RWPE1 (cell line): ENCODE results near the gene KCND2.

Experiments used
- CTCF ChIA-PET: fragments of 350-600 bp; sonication (Branson Sonifier 250); formaldehyde crosslinking; extraction: SDS; loops from one replicate; lab custom pipeline; 2021; lab: Yijun Ruan, JAX
- POLR2A ChIA-PET: fragments of 400-600 bp; formaldehyde crosslinking; extraction: SDS; loops from one replicate; lab custom pipeline; 2020; ENCODE audit warnings: antibody characterized with exemption; ENCODE audit not compliant: low non-redundant PET; lab: Yijun Ruan, JAX
- DNase-seq: peaks from one replicate; pipeline ENCODE4 v3.0.0; 2012; ENCODE audit warnings: low spot score
- H3K27ac ChIP-seq: fragments of 450-650 bp; 2 replicates; pipeline ENCODE4 v1.5.1; 2017
- TF ChIP-seq, protein P1 (sequence below): fragments of 450-650 bp; conservative IDR thresholded peaks from 2 replicates; pipeline ENCODE4 v1.5.1; 2017; ENCODE audit warnings: low read depth, mild to moderate bottlenecking

The KCND2 gene

DNA sequence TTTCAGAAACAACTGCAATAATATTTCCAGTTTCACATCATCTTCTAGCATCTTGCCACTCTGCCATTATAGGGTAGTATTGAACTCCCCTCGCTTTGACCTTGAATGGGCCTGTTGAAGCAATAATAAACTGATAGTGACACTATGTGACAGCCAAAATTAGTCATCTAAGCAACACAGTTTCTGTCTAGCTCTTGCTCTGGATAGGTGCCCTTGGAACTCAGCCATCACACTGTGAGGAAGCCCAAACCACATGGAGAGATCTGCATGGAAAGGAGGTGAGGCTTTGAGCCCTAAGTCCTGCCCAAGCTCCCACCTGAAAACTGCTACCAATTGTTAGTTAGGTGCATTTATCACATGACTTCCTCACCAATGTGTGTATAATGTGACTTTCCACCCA is 18.1 kb upstream of the KCND2 start:
- CTCF ChIA-PET: no interaction called here
- POLR2A ChIA-PET: no interaction called here
- TF ChIP-seq, protein P1, sequence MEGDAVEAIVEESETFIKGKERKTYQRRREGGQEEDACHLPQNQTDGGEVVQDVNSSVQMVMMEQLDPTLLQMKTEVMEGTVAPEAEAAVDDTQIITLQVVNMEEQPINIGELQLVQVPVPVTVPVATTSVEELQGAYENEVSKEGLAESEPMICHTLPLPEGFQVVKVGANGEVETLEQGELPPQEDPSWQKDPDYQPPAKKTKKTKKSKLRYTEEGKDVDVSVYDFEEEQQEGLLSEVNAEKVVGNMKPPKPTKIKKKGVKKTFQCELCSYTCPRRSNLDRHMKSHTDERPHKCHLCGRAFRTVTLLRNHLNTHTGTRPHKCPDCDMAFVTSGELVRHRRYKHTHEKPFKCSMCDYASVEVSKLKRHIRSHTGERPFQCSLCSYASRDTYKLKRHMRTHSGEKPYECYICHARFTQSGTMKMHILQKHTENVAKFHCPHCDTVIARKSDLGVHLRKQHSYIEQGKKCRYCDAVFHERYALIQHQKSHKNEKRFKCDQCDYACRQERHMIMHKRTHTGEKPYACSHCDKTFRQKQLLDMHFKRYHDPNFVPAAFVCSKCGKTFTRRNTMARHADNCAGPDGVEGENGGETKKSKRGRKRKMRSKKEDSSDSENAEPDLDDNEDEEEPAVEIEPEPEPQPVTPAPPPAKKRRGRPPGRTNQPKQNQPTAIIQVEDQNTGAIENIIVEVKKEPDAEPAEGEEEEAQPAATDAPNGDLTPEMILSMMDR: no peak
- DNase-seq: no peak
- H3K27ac ChIP-seq: no peak overlapping the region

DNA sequence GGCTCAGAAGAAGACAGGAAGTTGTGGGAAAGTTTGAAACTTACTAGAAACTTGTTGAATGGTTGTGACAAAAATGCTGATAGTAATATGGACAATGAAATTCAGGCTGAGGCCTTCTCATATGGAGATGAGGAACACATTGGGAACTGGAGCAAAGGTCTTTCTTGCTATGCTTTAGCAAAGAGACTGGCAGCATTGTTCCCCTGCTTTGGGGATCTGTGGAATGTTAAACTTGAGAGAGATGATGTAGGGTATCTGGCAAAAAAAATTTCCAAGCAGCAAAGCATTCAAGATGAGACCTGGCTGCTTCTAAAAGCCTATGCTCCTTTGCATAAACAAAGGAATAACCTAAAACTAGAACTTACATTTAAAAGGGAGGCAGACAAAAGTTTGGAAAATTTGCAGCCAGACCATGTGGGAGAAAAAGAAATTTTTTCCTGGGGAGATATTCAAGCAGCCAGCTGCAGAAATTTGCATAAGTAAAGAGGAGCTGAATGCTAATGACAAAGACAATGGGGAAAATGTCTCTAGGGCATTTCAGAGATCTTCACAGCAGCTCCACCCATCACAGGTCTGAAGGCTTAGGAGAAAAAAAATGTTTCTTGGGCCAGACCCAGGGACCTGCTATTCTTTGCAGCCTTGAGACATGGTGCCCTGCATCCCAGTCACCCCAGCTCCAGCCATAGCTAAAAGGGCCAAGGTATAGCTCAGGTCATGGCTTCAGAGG is 16.5 kb upstream of the KCND2 start:
- no peak for DNase-seq
- no peak overlapping the region for H3K27ac ChIP-seq
- ChIA-PET POLR2A (no interaction called here), CTCF (interaction anchor here (1.1 kb wide), 1 partner anchor 17 kb away, joined by 4 read pairs; the partner anchor contains the start of gene KCND2)
- TF ChIP-seq, protein P1: no peak

DNA sequence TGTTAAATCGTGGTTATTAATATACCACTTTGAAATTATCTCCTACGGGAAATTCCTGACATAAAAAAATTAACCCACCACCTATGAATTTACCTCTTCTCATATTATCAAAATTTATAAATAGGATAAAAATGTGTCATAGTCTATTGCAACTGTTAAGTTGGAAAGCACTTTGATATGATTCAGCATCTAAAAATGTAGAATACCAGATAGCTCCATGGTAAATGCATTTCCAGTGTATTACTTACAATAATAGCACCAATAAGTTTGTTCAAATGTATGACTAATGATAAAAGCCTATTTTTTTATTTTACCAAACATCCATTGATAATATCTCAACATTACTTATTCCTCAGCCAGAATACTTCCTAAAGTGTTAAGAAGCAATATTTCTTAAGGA is 13.6 kb upstream of the KCND2 start:
- no peak overlapping the region for H3K27ac ChIP-seq
- TF ChIP-seq, protein P1: no peak
- CTCF ChIA-PET: no interaction called here
- DNase-seq: no peak
- POLR2A ChIA-PET: no interaction called here

DNA sequence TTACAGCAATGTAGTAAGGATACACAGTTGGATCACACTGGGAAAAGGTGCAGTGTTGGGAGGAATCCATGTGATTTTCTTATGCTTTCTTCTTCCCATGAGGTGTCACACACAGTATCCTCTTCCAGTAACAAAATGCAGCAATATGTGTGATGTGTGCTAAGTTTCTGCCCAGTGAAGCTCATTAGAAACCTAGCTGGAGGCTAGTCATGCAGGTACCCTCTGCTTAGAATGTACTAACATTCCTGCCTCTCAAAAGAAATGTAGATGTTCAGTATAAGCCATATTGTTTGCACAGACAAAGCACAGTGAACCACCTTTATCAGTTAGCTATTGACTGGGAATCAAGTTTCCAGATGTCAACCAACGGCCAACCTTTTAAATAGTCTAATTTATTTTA is 12.9 kb upstream of the KCND2 start:
- CTCF ChIA-PET: no interaction called here
- POLR2A ChIA-PET: no interaction called here
- H3K27ac ChIP-seq: no peak overlapping the region
- DNase-seq: no peak
- TF ChIP-seq, protein P1: no peak

DNA sequence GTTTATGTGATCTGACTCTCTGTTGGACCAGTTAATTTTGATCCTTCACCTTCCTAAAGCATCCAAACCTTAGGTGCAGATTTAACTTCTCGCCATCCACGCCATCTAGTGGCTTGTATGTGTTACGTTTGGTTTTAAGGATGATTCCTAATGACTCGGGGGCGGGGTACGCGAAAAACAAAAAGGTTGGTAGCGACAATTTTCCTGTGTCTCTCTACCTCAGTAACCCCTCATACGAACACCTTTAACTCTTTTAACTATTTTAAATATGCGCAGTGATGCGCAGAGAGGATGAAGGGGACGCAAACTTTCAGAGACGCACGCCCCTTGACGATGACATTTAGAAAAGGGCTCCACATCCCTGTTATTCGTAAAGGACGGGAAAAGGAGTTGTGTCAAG is 714 bp upstream of the KCND2 start:
- ChIA-PET CTCF (interaction anchor here (0.6 to 1.4 kb wide), 2 partner anchors 337 to 1999 kb away, joined by 4 to 5 read pairs; no protein-coding TSS in a partner anchor), POLR2A (no interaction called here)
- DNase-seq: peak; percentile 56
- no peak overlapping the region for H3K27ac ChIP-seq
- TF ChIP-seq, protein P1: peak; percentile 81

DNA sequence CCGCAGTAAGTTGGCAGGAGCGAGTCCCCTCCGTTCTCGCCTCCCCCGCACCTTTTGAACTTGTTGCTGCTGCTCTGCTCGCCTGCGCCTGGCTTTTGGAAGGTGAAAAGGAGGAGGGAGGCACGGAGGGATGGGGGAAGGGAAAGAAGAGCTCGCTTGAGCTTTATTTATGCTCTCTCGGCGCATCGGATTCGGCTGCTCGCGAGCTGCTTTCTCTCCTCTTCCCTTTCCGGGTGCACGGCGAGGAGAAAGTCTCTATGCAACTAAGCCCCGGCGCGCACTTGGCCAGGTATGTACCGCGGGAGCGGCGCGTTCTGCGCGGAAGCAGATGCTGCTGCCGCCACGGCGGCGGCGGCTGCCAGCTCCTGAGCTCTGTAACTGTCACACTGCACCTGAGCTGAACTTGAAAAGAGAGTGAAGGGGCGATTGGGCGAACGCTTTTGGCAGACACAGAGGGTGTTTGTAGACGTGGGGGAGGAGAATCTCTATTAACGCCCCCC is 551 bp downstream of the KCND2 start:
- POLR2A ChIA-PET: no interaction called here
- no peak overlapping the region for H3K27ac ChIP-seq
- peak; percentile 8 for DNase-seq
- TF ChIP-seq, protein P1: no peak
- CTCF ChIA-PET: interaction anchor here (0.6 to 1.4 kb wide), 4 partner anchors 16 to 630 kb away, joined by 3 to 5 read pairs (median 4); no protein-coding TSS in a partner anchor
